HG02610 (cell line): Measurements from ENCODE around the gene TTPAL.

ENCODE experiments used
- ATAC-seq: cut with Tn5 transposase; IDR thresholded peaks from one replicate; pipeline ENCODE4 v1.9.1; 2021; ENCODE audit warnings: mild to moderate bottlenecking, moderate library complexity; ENCODE audit not compliant: unreplicated experiment

TTPAL gene

DNA sequence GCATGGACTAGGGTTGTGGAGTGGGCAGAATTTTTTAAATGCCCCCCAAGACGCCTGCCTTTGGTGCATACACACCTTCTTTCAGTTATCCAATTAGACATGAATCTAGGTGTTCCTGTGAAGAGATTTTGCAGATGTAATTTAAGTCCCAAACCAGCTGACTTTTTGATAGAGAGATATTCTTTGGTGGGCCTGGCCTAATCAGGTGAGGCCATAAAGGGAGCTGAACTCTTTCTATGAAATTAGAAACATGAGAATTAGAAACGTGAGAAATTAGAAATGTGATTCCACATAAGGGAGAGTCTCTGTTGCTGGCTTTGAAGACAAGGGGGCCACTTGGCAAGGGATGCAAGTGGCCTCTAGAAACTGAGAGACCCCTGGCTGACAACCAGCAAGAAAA, 36.4 kb upstream of the TTPAL start:
- no peak for ATAC-seq

DNA sequence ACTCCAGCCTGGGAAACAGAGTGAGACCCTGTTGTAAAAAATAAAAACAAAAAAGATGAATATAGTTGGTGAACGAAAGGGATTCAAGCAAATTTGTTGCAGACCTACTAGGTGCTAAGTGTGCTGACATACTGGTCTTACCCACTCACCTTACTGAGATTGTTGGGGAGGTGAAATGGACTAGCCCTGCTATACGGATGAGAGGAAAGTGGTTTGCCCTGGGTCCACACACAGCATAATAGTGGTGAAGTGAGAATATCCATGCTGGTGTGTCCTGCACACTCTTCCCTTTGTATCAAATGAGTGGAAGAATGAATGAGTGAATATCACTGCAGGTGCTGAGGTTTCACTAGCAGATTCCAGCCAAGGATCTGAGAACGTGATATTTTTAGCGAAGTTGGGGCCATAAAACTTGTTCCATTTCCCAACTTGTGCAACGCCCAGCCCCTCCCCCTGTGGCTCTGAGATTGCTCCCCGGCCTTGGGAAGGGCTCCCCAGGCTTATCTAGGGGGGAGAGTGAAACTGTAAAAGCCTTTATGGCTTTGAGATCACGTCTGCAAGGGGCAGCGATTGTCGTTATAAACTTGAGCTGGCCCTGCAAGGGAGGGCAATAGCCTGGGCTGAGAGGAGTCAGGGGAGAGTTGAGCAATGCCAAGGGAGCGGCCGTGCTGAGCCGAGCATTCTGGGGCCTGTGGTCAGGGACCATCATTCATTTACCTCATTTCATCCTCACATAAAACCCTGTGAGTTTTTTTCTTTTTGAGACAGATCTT, 33.2 kb upstream of the TTPAL start:
- ATAC-seq = no peak

DNA sequence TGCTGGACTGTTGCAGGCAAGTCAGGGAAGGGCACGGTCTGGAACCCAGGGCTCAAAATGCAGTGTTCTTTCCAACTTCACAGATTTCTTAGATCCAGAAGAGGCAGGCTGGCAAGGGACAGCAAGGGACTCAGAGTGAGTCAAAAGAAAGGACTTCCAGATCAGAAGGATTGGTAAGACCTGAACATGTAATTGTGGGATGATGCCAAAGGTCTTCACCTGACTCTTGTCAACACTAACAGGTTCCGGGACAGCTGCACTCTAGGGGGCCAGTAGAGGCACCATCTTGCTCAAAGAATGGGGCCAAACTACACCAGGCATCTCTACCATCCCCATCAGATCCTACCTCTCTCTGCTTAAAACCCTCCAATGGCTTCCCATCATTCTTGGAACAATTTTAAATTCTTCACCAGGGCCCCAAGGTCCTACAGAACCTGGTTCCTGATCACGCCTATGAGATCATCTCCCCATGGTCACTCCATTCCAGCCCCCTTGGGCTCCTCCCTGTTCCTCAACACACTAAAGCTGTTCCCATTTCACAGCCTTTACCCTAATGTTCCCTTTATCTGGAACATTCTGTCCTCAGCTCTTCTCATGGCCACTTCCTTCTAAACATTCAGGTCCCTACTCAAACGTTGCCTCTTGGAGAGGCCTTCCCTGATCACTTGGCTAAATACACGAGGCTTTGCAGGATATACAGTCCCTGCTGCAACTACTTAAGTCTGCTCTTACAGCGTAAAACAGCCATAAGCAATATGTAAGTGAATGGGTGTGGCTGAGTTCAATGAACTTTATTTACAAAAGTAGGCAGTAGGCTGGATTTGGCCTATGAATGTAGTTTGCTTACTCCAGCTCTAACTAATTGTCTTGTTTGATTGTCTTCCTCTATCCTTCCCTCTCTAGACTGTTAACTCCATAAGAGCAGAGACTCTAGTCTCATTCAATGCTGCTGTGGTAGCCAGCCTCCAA, 29.6 kb upstream of the TTPAL start:
- no peak for ATAC-seq

DNA sequence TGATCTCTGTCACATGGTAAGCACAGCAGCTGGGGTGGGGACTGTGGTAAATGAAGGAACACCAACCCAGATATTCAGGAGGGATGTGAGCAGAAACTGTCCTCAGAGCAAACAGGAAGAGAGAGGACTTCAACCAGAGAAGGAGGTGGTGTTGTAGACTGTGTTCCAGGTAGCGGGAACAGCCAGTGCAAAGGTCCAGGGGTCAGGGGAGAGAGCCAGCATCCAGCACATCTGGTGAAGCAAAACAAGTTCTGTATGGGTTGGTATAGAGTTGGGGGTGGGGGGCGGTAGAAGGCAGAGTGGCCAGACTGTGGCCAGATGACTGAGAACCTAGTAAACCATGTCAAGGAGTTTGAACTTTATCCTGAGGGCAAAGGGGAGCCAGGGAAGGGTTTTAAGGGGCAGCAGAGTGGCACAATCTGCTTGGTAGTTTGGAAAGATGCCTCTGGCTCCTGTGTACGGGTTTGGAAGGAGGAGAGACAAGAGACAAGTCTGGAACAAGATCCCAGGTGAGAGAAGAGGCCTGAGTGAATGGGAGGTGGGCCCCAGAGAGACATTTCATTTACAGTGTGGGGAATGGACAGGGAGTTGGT, 27.8 kb upstream of the TTPAL start:
- ATAC-seq = no peak

DNA sequence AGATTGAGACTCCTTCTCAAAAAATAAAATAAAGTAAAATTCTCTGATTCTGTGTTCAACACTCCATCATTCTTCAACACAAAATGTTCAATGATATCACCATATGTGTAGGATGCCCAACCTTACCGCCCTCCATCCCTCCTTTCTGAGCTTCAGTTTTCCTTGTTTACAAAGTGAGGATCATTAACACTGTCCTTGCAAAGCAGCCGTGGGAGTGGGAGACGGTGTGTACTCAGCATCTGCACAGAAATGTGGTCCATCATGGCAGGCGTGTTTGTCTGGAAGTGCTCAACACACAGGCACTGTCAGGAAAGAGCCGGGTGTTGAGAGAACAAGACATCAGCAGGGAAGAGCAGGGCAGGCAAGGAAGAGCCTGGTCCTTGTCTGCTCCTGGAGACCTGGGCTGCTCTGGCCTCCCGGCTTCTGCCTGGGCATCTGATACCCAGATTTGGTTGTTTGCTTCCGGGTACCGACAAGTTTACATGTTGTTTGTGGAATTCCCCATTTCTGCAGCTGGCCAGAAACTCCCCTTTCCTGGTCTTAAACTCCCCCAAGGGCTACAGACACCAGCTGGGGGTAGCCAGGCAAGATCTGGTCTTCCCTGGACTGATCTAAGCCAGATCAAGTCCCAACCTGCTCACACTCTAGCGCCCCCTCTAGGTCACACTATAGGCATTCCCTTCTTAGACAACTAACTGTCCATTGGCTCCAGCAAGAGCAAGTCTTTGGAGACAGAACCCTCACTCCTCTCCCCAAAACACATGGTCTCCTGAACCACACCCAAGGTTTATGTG, 26.7 kb upstream of the TTPAL start:
- no peak for ATAC-seq

DNA sequence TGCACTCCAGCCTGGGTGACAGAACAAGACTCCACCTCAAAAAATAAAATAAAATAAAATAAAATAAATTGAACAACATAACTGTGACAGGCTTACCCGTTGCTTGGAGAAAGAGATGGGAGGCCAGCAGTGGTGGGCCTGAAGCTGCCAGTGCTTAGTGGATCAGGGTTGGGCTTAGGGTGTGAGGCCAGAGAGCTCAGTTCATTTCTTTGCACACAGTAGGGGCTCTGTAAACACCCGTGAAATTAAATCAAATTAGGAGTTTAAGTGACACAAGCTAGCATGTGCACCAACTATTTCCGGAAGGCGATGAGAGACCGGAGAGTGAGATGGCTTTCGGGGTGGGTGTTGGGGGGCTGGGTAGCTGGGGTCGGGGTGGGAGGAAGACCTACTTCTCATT, 25.8 kb upstream of the TTPAL start:
- ATAC-seq = no peak

DNA sequence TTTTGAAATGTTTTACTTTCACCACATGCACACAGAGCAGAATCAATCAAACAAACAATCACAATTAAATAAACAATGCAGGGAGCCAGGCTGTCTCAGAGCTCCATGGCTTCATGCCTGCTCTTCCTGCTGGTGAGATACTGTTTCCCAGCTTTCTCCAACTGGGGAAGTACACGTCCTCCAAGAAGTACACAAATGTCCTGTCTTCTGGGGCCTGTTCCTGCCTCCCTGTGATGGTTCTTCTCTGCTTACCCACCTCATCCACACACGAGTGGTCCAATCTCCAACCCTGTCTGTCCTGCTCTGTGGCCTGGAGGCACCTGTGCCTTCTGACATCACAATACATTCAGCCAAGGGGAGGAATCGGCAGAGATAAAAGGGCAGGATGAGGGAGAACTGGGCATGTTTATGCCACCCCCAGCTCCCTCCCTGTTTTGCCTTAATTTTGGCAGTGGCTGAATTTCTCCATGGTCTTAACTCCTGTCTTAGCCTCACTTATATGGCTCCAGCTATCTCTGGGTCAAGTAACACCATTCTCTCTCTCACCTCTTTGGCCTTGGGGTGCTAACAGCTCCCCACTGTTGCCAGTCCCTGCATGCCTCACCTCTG, 25.3 kb upstream of the TTPAL start:
- no peak for ATAC-seq

DNA sequence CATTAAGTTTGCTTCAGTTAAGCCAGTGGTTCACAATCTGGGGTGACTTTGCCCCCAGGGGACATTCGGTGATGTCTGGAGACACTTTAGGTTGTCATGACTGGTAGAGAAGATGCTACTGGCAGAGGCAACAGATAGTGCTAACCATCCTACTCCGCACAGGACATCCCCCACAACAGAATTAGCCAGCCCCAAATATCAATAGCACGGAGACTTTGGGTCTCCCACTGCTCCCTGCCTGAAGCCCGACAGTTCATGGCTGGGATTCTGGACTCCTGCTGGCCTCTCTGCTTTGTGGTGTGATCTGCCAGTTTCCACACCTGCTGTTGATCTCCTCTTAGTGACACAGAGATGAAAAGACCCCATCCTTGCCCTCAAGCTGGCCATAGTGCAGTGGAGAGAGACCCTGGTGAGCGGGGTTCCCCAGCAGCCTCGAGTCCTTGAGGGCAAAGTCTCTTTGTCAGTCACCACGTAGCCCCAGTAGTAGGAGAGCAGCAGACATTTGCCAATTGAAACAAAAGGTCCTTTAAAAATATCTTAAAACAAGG, 24.7 kb upstream of the TTPAL start:
- ATAC-seq = no peak

DNA sequence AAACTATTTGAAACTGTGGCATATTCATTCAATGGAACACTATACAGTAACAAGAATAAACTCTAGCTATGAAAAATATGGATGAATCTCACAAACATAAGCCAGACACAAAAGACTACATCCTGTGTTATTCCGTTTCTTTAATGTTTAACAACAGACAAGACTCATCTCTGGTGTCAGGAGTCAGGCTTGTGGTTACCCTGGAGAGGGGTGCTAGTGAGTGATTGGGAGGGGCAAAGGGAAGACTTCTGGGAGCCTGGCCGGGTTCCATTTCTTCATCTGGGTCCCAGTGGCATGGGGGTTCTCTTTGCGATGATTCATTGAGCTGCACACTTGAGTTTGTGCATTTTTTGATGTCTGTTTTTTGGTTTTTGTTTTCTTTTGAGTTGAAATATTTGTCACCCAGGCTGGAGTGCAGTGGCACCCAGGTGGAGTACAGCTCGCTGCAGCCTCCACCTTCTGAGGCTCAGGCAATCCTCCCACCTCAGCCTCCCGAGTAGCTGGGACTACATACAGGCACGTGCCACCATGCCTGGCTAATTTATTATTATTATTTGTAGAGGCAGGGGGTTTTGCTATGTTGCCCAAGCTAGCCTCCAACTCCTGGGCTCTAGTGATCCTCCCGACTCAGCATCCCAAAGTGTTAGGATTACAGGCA, 21.2 kb upstream of the TTPAL start:
- ATAC-seq = no peak

DNA sequence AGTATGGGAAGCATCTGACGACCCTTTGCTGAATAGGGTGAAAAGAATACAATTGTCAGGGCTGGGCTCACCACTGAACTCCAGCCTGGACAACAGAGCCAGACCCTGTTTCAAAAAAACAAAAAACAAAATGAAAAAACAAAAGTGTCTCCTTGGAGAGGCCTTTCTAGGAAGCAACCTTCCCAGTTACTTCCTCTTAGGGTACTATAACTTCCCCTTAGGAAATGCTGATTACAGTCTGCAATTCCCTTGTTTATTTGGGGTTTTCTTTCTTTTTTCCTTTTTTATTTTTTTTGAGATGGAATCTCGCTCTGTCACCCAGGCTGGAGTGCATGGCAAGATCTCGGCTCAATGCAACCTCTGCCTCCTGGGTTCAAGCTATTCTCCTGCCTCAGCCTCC, 20.5 kb upstream of the TTPAL start:
- no peak for ATAC-seq

DNA sequence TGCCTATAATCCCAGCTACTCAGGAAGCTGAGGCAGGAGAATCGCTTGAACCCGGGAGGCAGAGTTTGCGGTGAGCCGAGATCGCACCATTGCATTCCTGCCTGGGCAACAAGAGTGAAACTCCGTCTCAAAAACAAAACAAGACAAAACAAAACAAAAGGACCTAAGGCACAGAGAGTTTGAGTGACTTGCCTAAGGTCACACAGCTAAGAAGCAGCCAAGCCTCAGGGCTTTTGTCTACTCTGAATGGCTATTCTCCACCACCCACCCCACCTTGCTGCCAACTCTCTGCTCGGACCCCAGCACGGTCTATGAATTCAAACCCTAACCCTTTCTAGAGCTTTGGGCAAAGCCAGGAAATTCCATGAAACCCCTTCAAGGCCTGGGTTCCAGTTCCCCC, 19.1 kb upstream of the TTPAL start:
- no peak for ATAC-seq

DNA sequence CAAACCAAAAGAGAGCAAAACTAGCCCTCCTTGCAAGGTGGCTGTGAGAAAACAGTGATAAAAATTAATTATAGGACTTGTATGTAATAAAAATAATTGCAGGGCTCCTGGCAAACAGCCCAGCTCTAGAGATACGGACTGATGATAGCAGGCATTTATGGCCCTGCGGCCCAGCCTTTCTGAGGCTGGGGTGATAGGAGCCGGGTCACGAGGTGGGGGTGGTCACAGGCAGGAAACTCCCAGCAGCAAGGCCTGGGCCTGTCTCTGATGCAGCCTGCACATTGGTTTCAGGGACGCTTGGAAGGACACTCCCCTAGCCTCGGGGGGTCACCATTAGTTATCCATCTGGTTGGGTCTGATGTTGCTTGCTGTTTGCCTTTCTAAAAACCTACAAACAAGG, 18.7 kb upstream of the TTPAL start:
- no peak for ATAC-seq

DNA sequence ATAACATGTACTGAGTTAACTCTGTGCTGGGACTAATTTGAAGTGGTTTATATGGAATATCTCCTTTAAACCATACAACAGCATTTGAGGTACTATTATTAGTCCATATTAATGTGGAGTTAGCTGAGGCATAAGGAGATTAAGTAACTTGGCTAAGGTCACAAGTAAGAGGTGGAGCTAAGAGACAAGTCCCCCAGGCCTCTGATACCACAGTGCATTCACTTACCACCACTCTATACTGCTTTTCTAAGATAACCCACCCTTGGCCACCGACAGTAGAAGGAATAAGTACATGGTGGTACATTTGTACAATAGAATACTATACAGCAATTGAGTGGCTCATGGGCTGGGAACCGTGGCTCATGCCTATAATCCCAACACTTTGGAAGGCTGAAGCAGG, 16.4 kb upstream of the TTPAL start:
- ATAC-seq = no peak

DNA sequence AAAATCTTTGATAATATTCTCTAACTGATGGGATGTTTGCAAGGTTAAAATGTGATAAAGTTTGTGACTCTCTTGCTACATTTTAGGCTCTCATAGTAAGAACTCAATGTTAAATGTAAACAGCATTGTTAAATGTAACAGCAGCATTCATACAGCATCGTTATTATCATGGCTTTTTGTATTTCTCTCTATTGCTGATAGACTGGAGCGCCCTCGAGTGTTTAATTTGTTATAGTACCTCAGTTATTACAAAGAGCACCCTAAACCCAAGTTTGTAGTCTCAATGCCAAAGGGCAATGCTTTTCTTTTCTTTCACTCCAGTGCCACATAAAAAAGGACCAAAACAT, 14.9 kb upstream of the TTPAL start:
- no peak for ATAC-seq

DNA sequence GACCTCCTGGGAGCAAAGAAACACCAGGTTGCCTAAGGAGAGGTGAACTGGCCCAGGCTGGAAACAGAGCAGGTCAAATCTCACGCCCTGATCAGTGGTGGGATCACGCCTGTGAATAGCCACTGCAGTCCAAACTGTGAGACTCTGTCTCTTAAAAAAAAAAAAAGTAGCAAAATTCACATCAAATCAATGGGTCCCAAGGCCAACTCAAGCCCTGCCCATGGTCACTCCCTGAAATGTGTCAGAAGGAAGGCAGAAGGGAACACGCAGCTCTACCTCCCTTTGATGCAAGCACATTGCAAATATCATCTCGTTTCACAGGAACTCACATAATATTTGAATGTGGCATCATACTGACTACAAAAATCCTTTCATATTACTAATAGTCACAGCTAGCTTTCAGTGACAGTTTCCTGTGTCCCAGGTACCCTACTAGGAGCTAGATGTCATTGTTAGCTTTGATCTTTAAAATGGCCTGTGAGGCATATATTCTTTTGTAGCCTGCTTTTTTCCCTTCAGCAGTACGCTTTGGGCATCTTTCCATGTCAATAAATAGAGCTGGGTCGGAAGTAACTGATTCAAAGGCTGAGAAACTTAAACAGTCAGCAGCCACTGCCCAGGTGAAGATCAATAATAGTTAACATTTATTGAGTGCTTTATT, 14.4 kb upstream of the TTPAL start:
- ATAC-seq = no peak

DNA sequence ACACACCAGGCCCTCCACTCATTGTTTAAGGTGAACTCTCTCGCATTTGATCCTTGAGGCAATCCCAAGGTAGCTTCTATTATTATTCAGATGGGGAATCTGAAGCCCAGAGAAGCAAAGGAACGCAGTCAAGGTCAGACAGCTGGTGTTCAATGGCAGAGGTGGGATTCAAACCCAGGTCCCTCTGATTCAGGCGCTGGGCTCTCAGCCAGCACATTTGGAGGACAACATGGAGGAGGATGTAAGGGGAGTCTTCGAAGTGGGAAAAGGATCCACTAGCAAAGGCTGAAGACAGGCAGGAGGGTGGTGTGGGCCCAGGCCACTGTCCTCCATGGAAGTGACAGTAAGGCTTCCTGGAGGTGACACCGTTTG, 13.9 kb upstream of the TTPAL start:
- no peak for ATAC-seq

DNA sequence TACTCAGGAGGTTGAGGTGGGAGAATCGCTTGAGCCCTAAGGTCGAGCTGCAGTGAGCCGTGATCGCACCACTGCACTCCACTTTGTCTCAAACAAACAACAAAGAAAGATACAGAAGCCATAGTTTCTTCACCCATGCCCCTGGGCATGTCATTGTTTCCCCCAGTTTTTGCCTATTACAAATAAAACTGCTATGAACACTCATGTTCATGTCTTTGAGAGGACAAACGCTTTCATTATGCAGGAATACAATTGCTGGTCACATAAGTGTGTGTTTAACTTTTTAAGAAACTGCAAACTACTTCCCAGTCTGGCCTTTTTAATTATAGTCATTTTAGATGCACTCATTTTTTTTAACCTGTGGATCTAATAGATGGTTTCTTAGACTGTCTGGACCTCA, 12.2 kb upstream of the TTPAL start:
- ATAC-seq = no peak

DNA sequence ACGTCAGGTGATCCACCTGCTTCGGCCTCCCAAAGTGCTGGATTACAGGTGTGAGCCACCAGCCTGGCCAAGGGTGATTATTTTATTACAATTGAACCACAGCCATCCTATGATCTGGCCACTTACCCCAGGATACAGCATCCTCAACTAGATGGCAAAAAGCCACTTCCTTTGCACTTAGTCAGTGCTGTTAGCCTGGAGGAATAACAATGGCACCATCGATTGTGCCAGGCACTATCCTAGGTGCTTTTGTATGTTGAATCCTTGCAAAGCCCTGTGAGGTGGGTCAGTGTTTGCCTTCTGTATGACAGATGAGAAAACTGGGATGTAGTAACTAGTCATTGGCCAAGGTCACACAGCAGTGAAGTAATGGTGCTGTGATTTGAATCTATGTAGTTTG, 11.2 kb upstream of the TTPAL start:
- no peak for ATAC-seq

DNA sequence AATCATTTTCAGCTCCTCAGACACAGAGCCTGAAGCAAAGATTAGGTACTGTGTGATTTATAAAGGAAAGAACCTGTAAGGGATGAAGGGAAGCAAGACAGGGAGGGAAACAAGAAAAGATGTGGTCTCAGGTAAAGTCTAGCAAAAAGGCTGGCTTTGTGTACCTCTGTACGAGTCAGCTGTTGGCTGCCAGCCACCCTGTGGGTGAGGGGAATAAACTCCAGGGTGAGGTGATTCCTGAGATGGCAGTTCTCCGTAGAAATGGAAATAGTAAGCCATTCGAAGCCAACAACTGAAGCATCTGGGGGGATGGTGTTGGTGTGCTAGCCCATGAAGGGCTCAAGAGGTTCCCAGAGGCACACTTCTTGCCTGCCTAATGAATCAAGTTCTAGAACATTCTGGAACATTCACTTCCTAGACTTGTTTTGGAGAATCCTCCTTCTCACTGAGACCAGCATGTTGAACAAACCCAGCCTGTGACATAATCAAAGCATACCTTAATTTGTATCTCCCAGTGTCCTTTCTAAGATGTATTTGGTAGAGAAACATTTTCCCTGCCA, 10.6 kb upstream of the TTPAL start:
- no peak for ATAC-seq
